Retinal pigment epithelial cell (primary cell): ENCODE measurements around the gene CACNA2D3.

Experiments used
- DNase-seq: peaks from one replicate; pipeline ENCODE4 v3.0.0-alpha.2; 2010; ENCODE audit warnings: low read depth
- H3K4me3 ChIP-seq: 2 replicates; pipeline ENCODE4 v1.5.1; 2011; ENCODE audit warnings: mild to moderate bottlenecking, low read length, control low read depth, moderate library complexity
- TF ChIP-seq, protein P1 (sequence below): conservative IDR thresholded peaks from 2 replicates; pipeline ENCODE4 v1.5.1; 2011; ENCODE audit warnings: low read depth, low read length, control low read depth, inconsistent platforms

The CACNA2D3 gene

GRCh38 chr3:54211097-54211496 lies 88.7 kb downstream of the CACNA2D3 start:
- DNase-seq = no peak
- TF ChIP-seq, protein P1, sequence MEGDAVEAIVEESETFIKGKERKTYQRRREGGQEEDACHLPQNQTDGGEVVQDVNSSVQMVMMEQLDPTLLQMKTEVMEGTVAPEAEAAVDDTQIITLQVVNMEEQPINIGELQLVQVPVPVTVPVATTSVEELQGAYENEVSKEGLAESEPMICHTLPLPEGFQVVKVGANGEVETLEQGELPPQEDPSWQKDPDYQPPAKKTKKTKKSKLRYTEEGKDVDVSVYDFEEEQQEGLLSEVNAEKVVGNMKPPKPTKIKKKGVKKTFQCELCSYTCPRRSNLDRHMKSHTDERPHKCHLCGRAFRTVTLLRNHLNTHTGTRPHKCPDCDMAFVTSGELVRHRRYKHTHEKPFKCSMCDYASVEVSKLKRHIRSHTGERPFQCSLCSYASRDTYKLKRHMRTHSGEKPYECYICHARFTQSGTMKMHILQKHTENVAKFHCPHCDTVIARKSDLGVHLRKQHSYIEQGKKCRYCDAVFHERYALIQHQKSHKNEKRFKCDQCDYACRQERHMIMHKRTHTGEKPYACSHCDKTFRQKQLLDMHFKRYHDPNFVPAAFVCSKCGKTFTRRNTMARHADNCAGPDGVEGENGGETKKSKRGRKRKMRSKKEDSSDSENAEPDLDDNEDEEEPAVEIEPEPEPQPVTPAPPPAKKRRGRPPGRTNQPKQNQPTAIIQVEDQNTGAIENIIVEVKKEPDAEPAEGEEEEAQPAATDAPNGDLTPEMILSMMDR = no peak
- H3K4me3 ChIP-seq = no peak overlapping the region

DNA sequence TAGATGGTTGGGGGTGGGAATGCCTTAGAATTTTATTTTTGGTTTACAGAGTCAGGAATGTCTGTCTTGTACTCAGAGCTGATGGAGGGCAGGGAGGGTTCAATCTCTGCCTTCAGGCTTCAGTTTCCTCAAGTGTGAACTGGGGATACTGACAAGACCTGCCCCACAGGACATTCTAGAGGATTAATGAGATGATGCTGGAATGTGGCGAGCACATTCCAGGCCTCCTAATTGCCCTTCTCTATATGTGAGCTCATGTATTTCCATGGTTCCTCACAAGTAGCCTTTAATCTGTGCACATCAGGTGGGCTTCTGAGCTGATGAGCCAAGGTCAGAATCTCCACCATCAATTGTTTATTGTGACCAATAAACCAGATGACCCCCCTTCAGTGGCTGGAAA lies 90.4 kb downstream of the CACNA2D3 start:
- no peak for DNase-seq
- no peak overlapping the region for H3K4me3 ChIP-seq
- TF ChIP-seq, protein P1 = no peak

GRCh38 chr3:54213907-54214306 lies 91.6 kb downstream of the CACNA2D3 start:
- no peak for DNase-seq
- TF ChIP-seq, protein P1 = no peak
- no peak overlapping the region for H3K4me3 ChIP-seq

- TF ChIP-seq, protein P1 = no peak
- no peak overlapping the region for H3K4me3 ChIP-seq
- DNase-seq = no peak
Observed at GRCh38 chr3:54214845-54215244, 92.5 kb downstream of the CACNA2D3 start.

- TF ChIP-seq, protein P1 = no peak
- H3K4me3 ChIP-seq = no peak overlapping the region
- no peak for DNase-seq
Observed at GRCh38 chr3:54215521-54215920, 93.2 kb downstream of the CACNA2D3 start.

DNA sequence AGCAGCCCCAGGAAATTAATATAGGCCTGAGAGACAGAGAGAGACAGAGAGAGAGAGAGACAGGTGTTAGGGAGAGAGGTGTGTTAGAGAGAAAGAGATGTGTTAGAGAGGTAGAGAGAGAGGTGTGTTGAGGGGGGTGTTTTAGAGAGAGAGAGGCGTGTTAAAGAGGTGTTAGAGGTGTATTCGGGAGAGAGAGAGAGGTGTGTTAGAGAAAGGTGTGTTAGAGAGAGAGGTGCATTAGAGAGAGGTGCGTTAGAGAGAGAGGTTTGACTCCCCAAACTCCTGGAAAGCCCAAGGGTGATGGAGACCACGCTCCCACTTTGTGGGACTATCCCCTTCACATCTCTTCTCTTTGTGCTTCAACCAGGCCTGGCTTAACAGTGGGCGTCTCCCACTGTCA lies 95.5 kb downstream of the CACNA2D3 start:
- no peak overlapping the region for H3K4me3 ChIP-seq
- no peak for DNase-seq
- TF ChIP-seq, protein P1 = no peak

DNA sequence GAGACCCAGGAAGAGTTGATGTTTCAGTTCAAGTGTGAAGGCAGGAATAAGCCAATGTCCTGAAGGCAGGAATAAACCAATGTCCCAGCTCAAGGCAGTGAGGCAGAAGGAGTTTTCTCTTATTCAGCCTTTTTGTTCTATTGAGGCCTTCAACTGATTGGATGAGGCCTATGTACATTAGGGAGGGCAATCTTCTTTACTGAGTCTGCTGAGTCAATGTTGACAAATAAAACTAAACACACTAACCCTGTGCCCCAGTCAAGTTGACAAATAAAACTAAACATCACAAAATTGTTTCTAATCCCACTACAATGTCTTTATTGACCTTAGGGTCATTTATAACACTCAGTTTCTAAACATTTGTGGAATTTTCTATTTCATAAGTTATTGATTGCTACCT lies 100.0 kb downstream of the CACNA2D3 start:
- no peak for DNase-seq
- TF ChIP-seq, protein P1 = no peak
- no peak overlapping the region for H3K4me3 ChIP-seq
